ENCODE results near the gene MLLT6. TPM values are rescaled to one million over a fixed set of nuclear protein-coding genes. Genes with fewer than 3 reads are reported as not detected.

The MLLT6 gene
- total RNA-seq, 4 donors from 2014 or later = 30.6 to 79.7 (median 35.1) TPM

DNA sequence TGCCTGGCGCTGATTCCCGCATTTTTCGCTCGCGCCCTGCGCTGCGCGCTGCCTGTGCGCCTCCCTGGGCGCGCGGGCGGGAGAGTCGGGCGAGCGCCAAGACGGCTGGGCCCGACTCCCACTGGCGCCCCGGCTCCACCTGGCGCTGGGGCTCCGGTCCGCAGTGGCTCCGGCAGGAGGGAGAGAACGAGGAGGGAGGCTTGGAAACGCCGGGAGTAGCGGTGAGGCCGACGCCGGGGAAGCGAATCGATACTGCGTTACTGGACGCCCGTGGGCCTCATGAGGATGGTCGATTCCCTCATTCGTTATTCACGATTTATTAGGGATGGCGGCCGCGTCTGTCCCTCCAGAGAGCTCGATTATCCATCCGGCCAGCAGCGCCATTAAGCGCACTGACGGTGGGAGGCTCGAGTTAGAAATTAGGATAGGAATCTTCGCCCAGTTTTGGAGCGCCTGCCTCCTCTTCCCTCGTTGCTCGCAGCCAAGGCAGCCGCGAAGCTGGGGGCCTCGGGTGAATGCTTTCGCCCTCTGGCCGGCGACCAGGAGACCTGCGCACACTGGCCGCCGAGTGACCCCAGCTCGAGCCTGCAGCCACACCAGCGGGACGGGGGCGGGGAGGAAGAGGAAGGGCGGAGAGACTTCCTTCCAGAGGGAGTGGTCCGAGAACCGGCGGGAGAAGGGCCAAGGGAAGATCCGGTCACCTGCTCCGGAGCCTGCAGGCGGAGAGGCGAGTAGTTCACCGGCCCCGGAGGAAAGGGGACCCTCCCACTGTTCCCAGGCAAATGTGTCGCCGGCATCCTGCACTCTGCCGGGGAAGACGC lies 44.4 kb downstream of the MLLT6 start:
- Histone ChIP-seq H3K4me1 (peaks cover 48 to 86% (median 52%) of the 10 kb centered on the region in 3 donors), H3K27ac (peak overlapping the region; percentile 74 to 94 (median 88)), H3K36me3 (peaks cover 0 to 6% (median 0%) of the 10 kb centered on the region in 3 donors), H3K4me3 (peak overlapping the region; percentile 50 to 88 (median 86)), H3K27me3 (peaks cover 0 to 20% (median 0%) of the 10 kb centered on the region in 4 donors), H3K9me3 (no peaks in the 10 kb centered on the region)
- DNase-seq = no peak
- WGBS, 2 donors = 0% methylated on average over 4 to 14 of the region's 79 CpGs
- TF ChIP-seq, protein P1, sequence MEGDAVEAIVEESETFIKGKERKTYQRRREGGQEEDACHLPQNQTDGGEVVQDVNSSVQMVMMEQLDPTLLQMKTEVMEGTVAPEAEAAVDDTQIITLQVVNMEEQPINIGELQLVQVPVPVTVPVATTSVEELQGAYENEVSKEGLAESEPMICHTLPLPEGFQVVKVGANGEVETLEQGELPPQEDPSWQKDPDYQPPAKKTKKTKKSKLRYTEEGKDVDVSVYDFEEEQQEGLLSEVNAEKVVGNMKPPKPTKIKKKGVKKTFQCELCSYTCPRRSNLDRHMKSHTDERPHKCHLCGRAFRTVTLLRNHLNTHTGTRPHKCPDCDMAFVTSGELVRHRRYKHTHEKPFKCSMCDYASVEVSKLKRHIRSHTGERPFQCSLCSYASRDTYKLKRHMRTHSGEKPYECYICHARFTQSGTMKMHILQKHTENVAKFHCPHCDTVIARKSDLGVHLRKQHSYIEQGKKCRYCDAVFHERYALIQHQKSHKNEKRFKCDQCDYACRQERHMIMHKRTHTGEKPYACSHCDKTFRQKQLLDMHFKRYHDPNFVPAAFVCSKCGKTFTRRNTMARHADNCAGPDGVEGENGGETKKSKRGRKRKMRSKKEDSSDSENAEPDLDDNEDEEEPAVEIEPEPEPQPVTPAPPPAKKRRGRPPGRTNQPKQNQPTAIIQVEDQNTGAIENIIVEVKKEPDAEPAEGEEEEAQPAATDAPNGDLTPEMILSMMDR (IDR thresholded peaks at IDR 0.05) = no peak
- TF ChIP-seq POLR2A (IDR thresholded peaks at IDR 0.05) = peak in 2 of 4 donors; percentile 63 to 66
- intact Hi-C loops (cut with DNase I) = no loop called here

DNA sequence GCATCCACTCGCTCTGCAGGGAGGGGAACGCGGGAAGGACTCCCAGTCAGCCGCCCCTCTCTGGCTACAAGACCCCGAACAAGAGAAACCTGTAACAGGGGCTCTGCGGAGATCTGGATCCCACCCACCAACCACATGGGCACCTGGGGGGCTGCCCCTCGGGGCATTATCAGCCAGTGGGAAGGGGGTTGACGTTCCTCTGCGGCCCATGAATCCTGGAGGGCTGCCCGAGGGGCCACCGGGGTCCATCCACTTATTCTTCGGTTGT lies 44.9 kb downstream of the MLLT6 start:
- H3K36me3 ChIP-seq = peaks cover 0 to 12% (median 0%) of the 10 kb centered on the region in 3 donors
- H3K4me3 ChIP-seq = peak overlapping the region; percentile 50 to 88 (median 86)
- intact Hi-C loops (cut with DNase I) = no loop called here
- H3K27me3 ChIP-seq = peaks cover 0 to 20% (median 0%) of the 10 kb centered on the region in 4 donors
- H3K9me3 ChIP-seq = no peaks in the 10 kb centered on the region
- DNase-seq = no peak
- peak overlapping the region; percentile 74 to 94 (median 88) for H3K27ac ChIP-seq
- TF ChIP-seq, protein P1 (IDR thresholded peaks at IDR 0.05) = no peak
- no peak for TF ChIP-seq POLR2A (IDR thresholded peaks at IDR 0.05)
- no CpG with 5 or more reads among the region's 12 CpGs for WGBS, 2 donors
- H3K4me1 ChIP-seq = peaks cover 48 to 91% (median 52%) of the 10 kb centered on the region in 3 donors

DNA sequence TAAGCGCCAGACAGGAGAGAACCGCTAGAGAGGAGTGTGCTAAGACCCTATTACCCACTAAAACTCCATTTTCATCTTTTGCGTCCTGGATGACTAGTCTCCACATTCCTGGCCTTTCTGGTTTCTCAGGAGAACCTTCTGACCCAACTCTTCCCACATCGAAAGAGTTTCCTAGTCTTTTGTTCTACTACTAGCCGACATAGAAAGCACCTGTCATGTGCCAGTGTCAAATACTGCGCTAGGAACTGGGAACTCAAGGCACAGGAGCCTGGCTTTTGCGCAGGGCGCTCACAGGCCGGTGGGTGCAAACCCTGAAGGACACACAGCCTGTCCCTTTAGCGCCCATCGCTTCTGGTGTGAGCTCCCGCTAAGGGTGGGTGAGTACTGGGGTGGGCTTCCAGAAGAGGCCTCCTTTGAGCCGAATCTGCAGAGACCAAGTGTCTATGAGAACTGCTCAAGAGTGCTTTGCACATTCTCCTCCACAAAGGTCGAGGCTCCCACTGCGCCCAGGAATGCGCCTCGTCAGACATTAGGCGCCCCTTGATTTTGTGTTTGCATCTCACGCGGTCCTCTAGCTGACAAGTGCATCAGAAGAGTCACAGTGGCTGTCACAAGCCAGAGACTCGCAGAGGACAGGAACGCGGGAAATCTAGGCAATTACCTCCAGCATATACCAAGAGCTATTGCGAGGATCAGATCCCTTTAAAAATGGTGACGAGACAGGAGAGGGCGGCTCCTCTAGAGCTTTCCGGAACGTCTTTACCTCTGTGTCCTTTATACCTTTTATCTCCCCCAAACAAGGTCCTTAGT lies 45.4 kb downstream of the MLLT6 start:
- no peak for TF ChIP-seq POLR2A (IDR thresholded peaks at IDR 0.05)
- TF ChIP-seq, protein P1 (IDR thresholded peaks at IDR 0.05) = no peak
- Histone ChIP-seq H3K9me3 (no peaks in the 10 kb centered on the region), H3K36me3 (peaks cover 0 to 16% (median 0%) of the 10 kb centered on the region in 3 donors), H3K4me1 (peaks cover 48 to 87% (median 52%) of the 10 kb centered on the region in 3 donors), H3K4me3 (peak overlapping the region; percentile 69 to 99 (median 87)), H3K27ac (peak overlapping the region; percentile 74 to 94 (median 92)), H3K27me3 (peaks cover 0 to 20% (median 0%) of the 10 kb centered on the region in 4 donors)
- 27 to 41% methylated on average over 16 to 25 of the region's 28 CpGs for WGBS, 2 donors
- no peak for DNase-seq
- intact Hi-C loops (cut with DNase I) = no loop called here

DNA sequence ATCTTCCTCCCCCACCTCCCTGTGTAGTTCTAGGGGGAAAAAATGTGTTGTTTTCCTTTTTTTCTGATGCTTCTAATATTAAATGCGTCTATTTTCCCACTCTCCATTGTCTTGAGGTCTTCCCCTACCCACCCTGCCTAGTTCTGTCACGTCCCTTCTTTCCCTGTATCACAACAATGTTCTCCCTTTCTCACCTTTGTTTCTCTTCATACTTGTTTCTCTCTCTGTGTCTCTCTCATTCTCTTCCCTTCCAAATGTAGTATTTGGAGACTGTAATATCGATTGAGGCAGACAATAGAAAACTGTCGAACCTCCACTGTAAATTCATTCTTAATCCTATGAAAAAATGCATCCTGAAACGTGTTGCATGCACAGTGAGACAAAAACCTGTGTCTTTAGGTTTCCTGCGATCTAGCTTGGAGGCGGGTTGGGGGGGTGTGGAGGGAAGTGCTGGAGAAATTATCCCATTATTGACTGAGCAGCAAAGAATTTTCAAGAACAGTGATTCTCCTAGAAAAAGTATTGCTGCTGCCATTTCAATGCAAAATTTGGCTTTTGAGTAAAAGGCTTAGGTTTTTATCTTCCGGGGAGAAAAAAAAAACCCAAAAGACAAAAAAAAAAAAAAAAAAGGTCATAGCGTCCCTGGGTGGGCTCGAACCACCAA lies 46.2 kb downstream of the MLLT6 start:
- intact Hi-C loops (cut with DNase I) = no loop called here
- Histone ChIP-seq H3K27ac (peak overlapping the region; percentile 80 to 94 (median 94)), H3K4me3 (peak overlapping the region; percentile 69 to 99 (median 87)), H3K4me1 (peaks cover 41 to 80% (median 52%) of the 10 kb centered on the region in 3 donors), H3K36me3 (peaks cover 0 to 24% (median 6%) of the 10 kb centered on the region in 3 donors), H3K27me3 (peaks cover 0 to 20% (median 0%) of the 10 kb centered on the region in 4 donors), H3K9me3 (no peaks in the 10 kb centered on the region)
- DNase-seq = no peak
- WGBS, 2 donors = 2 to 5% methylated on average over 9 to 10 of the region's 10 CpGs
- TF ChIP-seq, protein P1 (IDR thresholded peaks at IDR 0.05) = no peak
- no peak for TF ChIP-seq POLR2A (IDR thresholded peaks at IDR 0.05)
